ENCODE results near the gene ROCK2. TPM values are rescaled to one million over a fixed set of nuclear protein-coding genes. Genes with fewer than 3 reads are reported as not detected.
A peak's percentile ranks its signal among the peaks of the same experiment; 100 is the strongest.

ROCK2 gene
- total and polyA plus RNA-seq, 2 of the 13 experiments (the other 11 are each of a cell fraction or from before 2014, with no cell fraction given) = 38.1 to 119 TPM

GRCh38 chr2:11363868-11364564, 19.6 kb upstream of the ROCK2 start (continued):
- 0 out of 2 replicates have a peak, but pooled peaks have one; percentile 19 for TF ChIP-seq TFE3 (CRISPR knock-in tag; IDR thresholded peaks at IDR 0.05)
- no peak for TF ChIP-seq SYNCRIP (IDR thresholded peaks at IDR 0.05; ENCODE audit: insufficient read depth, low read depth, low read length)
- TF ChIP-seq PAF1 (CRISPR knock-in tag; IDR thresholded peaks at IDR 0.05) = no peak
- no peak for TF ChIP-seq ZNF263 (CRISPR knock-in tag; IDR thresholded peaks at IDR 0.05)
- TF ChIP-seq ZNF260 (CRISPR knock-in tag; IDR thresholded peaks at IDR 0.05; ENCODE audit: borderline replicate concordance, low read depth) = no peak
- TF ChIP-seq ZNF557 (CRISPR knock-in tag; IDR thresholded peaks at IDR 0.05) = no peak
- TF ChIP-seq, protein P1, sequence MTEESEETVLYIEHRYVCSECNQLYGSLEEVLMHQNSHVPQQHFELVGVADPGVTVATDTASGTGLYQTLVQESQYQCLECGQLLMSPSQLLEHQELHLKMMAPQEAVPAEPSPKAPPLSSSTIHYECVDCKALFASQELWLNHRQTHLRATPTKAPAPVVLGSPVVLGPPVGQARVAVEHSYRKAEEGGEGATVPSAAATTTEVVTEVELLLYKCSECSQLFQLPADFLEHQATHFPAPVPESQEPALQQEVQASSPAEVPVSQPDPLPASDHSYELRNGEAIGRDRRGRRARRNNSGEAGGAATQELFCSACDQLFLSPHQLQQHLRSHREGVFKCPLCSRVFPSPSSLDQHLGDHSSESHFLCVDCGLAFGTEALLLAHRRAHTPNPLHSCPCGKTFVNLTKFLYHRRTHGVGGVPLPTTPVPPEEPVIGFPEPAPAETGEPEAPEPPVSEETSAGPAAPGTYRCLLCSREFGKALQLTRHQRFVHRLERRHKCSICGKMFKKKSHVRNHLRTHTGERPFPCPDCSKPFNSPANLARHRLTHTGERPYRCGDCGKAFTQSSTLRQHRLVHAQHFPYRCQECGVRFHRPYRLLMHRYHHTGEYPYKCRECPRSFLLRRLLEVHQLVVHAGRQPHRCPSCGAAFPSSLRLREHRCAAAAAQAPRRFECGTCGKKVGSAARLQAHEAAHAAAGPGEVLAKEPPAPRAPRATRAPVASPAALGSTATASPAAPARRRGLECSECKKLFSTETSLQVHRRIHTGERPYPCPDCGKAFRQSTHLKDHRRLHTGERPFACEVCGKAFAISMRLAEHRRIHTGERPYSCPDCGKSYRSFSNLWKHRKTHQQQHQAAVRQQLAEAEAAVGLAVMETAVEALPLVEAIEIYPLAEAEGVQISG (CRISPR knock-in tag; IDR thresholded peaks at IDR 0.05) = no peak
- TF ChIP-seq ZFP36L2 (CRISPR knock-in tag; IDR thresholded peaks at IDR 0.05) = no peak
- peak; percentile 71; the same call in 1 of the 2 replicates for TF ChIP-seq SAFB2 (CRISPR knock-in tag; IDR thresholded peaks at IDR 0.05; ENCODE audit: borderline replicate concordance, low read depth)
- TF ChIP-seq MAZ (IDR thresholded peaks at IDR 0.05; ENCODE audit: borderline replicate concordance, low read depth, low read length) = no peak
- TF ChIP-seq MAZ (CRISPR knock-in tag; IDR thresholded peaks at IDR 0.05; ENCODE audit: low read depth) = no peak
- TF ChIP-seq SMAD3 (CRISPR knock-in tag; IDR thresholded peaks at IDR 0.05) = no peak
- no peak for TF ChIP-seq ZNF629 (CRISPR knock-in tag; conservative IDR thresholded peaks at IDR 0.05)
- no peak for TF ChIP-seq ZNF142 (CRISPR knock-in tag; IDR thresholded peaks at IDR 0.05)
- 0 out of 2 replicates have a peak, but pooled peaks have one; percentile 4 for TF ChIP-seq ZKSCAN8 (CRISPR knock-in tag; IDR thresholded peaks at IDR 0.05; ENCODE audit: borderline replicate concordance)
- no peak for TF ChIP-seq EZH2 (conservative IDR thresholded peaks at IDR 0.05; ENCODE audit: low read depth, low read length)
- no peak for TF ChIP-seq KMT2B (CRISPR knock-in tag; IDR thresholded peaks at IDR 0.05)
- TF ChIP-seq, protein P2, sequence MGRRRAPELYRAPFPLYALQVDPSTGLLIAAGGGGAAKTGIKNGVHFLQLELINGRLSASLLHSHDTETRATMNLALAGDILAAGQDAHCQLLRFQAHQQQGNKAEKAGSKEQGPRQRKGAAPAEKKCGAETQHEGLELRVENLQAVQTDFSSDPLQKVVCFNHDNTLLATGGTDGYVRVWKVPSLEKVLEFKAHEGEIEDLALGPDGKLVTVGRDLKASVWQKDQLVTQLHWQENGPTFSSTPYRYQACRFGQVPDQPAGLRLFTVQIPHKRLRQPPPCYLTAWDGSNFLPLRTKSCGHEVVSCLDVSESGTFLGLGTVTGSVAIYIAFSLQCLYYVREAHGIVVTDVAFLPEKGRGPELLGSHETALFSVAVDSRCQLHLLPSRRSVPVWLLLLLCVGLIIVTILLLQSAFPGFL (CRISPR knock-in tag; IDR thresholded peaks at IDR 0.05) = no peak
- no peak for TF ChIP-seq ZBTB7A (CRISPR knock-in tag; IDR thresholded peaks at IDR 0.05)

Data from HepG2 (cell line).